Stimulated activated naive B cell treated with anti-CD40 and anti-IgM and Interleukin-4, amounts not matched to agents 10 μg/mL and 1 μg/mL and 100 μg/mL, for 72 hours (primary cell): ENCODE data around the gene CAMK2G.

Experiments used
- ATAC-seq, 2 donors: fragments of 150-1000 bp; cut with Tn5 transposase; replicated peaks; 2 replicates each; pipeline ENCODE4 v1.10.0; 2021; ENCODE audit warnings: moderate library complexity in 1 of 2
- DNase-seq: peaks from one replicate; pipeline ENCODE4 v3.0.0; 2021
- H3K27ac Mint-ChIP-seq: one replicate; pipeline ENCODE4 v1.8.0; 2022; ENCODE audit warnings: mild to moderate bottlenecking, mixed read lengths
- H3K27me3 Mint-ChIP-seq, 2 donors: one replicate each; pipeline ENCODE4 v1.8.0; 2022; ENCODE audit warnings: mixed read lengths in 2 of 2
- H3K36me3 Mint-ChIP-seq, 2 donors: one replicate each; pipeline ENCODE4 v1.8.0; 2022; ENCODE audit warnings: mixed read lengths in 2 of 2, mild to moderate bottlenecking in 1 of 2
- H3K4me1 Mint-ChIP-seq, 2 donors: one replicate each; pipeline ENCODE4 v1.8.0; 2022; ENCODE audit warnings: mixed read lengths in 2 of 2, mild to moderate bottlenecking in 1 of 2
- H3K4me3 Mint-ChIP-seq, 2 donors: one replicate each; pipeline ENCODE4 v1.8.0; 2022; ENCODE audit warnings: mild to moderate bottlenecking in 2 of 2, mixed read lengths in 2 of 2, moderate library complexity in 1 of 2
- H3K9me3 Mint-ChIP-seq, 2 donors: one replicate each; pipeline ENCODE4 v1.8.0; 2022; ENCODE audit warnings: mixed read lengths in 2 of 2, mild to moderate bottlenecking in 1 of 2

CAMK2G gene

DNA sequence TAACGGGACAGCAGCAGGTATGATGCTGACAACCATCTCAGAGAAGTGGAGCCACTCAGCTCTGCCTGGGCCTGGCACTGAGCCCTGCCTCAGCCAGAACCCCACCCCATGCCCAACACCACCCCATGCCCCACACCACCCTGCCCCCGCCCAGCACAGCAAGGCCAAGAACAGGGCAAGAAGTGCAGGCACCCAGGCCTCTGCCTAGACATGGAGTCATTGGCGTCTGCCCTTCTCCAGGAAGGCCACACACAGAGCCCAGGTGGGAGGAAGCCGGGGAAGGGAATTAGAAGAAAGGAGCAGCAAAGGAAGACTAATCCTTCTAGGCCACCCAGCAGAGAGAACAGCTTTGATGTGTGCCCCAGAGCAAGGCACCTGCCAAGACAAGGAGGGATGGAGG, 18.9 kb downstream of the CAMK2G start:
- DNase-seq = no peak
- no peak overlapping the region for H3K4me3 Mint-ChIP-seq
- H3K27me3 Mint-ChIP-seq = no peaks in the 10 kb centered on the region
- H3K27ac Mint-ChIP-seq = peak overlapping the region; percentile 54
- ATAC-seq = no peak
- H3K36me3 Mint-ChIP-seq = peaks cover 28 to 47% of the 10 kb centered on the region in 2 donors
- no peaks in the 10 kb centered on the region for H3K9me3 Mint-ChIP-seq
- H3K4me1 Mint-ChIP-seq = peaks cover 10 to 30% of the 10 kb centered on the region in 2 donors

DNA sequence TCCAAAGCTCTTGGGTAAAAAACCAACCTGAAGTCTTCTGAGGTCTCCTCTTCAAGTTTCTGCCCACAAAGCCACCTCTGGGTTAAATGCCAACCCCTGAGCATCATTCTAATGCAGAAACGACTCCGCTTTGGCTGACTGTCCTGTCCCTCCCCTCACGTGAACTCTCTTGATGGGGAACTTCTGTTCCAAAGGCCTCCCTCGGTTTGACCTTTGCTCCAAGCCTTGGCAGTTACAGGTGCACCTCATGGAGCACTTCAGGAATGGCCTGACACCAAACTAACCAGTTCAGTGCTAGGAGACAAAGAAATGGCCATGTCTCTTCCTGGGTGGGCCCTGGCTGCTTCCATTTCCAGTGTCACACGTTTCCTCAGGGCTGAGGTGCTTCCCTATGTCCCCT, 20.0 kb downstream of the CAMK2G start:
- no peak overlapping the region for H3K4me3 Mint-ChIP-seq
- peaks cover 27 to 48% of the 10 kb centered on the region in 2 donors for H3K36me3 Mint-ChIP-seq
- H3K27me3 Mint-ChIP-seq = no peaks in the 10 kb centered on the region
- peaks cover 14 to 34% of the 10 kb centered on the region in 2 donors for H3K4me1 Mint-ChIP-seq
- H3K27ac Mint-ChIP-seq = peak overlapping the region; percentile 47
- no peak for ATAC-seq
- no peaks in the 10 kb centered on the region for H3K9me3 Mint-ChIP-seq
- DNase-seq = no peak

DNA sequence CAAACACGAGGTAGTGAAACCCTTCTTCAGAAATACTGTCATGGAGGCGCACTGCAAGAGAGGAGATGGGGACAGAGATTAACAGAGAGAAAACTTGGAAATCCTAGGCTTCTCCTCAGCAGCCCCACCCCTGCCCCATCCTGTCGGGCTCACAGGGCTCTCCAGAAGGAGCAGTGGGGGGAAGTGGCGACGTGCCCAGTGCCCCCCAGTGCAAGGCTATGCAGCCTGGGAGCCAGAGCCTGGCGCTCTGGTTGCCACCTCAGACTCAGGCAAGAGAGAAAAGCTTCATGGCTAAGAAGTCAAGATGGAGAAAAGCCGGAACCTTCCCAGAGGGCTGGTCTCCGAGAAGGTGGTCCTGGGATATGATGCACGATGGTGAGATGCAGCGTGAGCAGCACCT, 21.2 kb downstream of the CAMK2G start:
- no peaks in the 10 kb centered on the region for H3K9me3 Mint-ChIP-seq
- H3K36me3 Mint-ChIP-seq = peaks cover 31 to 50% of the 10 kb centered on the region in 2 donors
- DNase-seq (no peak), ATAC-seq (no peak)
- peaks cover 17 to 36% of the 10 kb centered on the region in 2 donors for H3K4me1 Mint-ChIP-seq
- no peaks in the 10 kb centered on the region for H3K27me3 Mint-ChIP-seq
- no peak overlapping the region for H3K4me3 Mint-ChIP-seq
- no peak overlapping the region for H3K27ac Mint-ChIP-seq

- DNase-seq (no peak), ATAC-seq (no peak)
- Mint-ChIP-seq H3K4me3 (no peak overlapping the region), H3K36me3 (peaks cover 44 to 65% of the 10 kb centered on the region in 2 donors), H3K9me3 (no peaks in the 10 kb centered on the region), H3K27ac (no peak overlapping the region), H3K27me3 (no peaks in the 10 kb centered on the region), H3K4me1 (peaks cover 15 to 23% of the 10 kb centered on the region in 2 donors)
These were observed 23.4 kb downstream of the CAMK2G start for GRCh38 chr10:73850863-73851461.

GRCh38 chr10:73850211-73850610, 24.1 kb downstream of the CAMK2G start:
- peaks cover 46 to 68% of the 10 kb centered on the region in 2 donors for H3K36me3 Mint-ChIP-seq
- H3K4me1 Mint-ChIP-seq = peaks cover 15 to 23% of the 10 kb centered on the region in 2 donors
- no peak overlapping the region for H3K27ac Mint-ChIP-seq
- H3K27me3 Mint-ChIP-seq = no peaks in the 10 kb centered on the region
- H3K9me3 Mint-ChIP-seq = no peaks in the 10 kb centered on the region
- H3K4me3 Mint-ChIP-seq = no peak overlapping the region
- DNase-seq (no peak), ATAC-seq (no peak)

DNA sequence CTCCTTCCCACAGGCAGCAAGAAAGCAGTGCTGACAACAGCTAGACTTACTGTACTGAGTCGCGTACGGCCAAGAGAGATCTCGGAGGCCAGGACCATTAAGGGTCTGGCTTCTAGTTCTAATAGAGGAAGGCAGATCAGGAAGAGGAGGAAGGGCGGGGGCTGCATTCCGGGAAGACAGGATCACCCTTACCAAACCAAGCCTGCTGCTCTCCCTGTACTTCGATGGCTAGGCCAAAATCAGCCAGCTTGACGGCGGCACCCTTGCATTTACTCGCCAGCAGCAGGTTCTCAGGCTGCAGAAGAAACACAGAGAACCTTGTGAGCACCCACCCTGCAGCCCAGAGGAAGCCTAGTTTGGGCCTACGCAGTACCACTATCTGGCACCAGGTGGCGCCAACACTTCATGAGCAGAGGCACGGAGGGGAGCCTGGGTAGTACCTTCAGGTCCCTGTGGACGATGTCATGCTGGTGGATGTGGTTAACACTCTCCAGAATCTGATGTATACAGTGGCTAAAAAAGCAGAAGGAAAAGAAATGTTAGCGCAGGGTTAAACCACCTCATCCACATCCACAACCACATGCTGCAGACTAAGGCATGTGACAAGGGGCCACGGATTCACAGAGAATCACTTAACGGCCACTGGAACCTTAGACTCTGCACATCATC, 25.4 kb downstream of the CAMK2G start:
- no peaks in the 10 kb centered on the region for H3K9me3 Mint-ChIP-seq
- H3K4me3 Mint-ChIP-seq = peak overlapping the region; percentile 30 to 50
- ATAC-seq = peak; percentile 100
- peak overlapping the region; percentile 90 for H3K27ac Mint-ChIP-seq
- DNase-seq = peak; percentile 88
- peaks cover 15 to 23% of the 10 kb centered on the region in 2 donors for H3K4me1 Mint-ChIP-seq
- H3K27me3 Mint-ChIP-seq = no peaks in the 10 kb centered on the region
- H3K36me3 Mint-ChIP-seq = peaks cover 46 to 71% of the 10 kb centered on the region in 2 donors

- Mint-ChIP-seq H3K27ac (peak overlapping the region; percentile 71), H3K27me3 (no peaks in the 10 kb centered on the region), H3K4me3 (no peak overlapping the region), H3K9me3 (no peaks in the 10 kb centered on the region), H3K36me3 (peaks cover 41 to 72% of the 10 kb centered on the region in 2 donors), H3K4me1 (peaks cover 11% of the 10 kb centered on the region in 2 donors)
- ATAC-seq = no peak
- no peak for DNase-seq
These were observed 27.3 kb downstream of the CAMK2G start for GRCh38 chr10:73847031-73847430.

DNA sequence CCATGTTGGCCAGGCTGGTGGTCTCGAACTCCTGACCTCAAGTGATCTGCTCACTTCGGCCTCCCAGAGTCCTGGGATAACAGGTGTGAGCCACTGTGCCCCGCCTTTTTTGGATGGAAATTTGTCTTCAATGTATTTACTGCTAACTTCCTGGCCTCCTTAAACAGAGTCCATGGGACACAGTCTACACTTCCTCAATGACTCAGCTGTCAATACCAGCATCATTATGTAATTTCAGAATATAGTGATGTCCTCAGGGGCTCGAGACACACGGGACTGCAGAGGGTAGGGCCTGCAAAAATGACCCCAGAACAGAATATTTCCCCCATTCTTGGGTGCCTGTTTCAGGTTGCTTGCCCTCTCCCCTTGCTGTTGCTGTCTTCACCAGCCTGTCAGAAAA, 31.1 kb downstream of the CAMK2G start:
- peaks cover 38 to 72% of the 10 kb centered on the region in 2 donors for H3K36me3 Mint-ChIP-seq
- no peaks in the 10 kb centered on the region for H3K4me1 Mint-ChIP-seq

GRCh38 chr10:73842349-73842748, 32.0 kb downstream of the CAMK2G start:
- Mint-ChIP-seq H3K4me1 (no peaks in the 10 kb centered on the region), H3K9me3 (no peaks in the 10 kb centered on the region), H3K27me3 (no peaks in the 10 kb centered on the region), H3K36me3 (peaks cover 31 to 71% of the 10 kb centered on the region in 2 donors), H3K27ac (no peak overlapping the region), H3K4me3 (no peak overlapping the region)
- no peak for ATAC-seq
- DNase-seq = no peak

More for the DNA sequence above, 31.1 kb downstream of the CAMK2G start:
- Mint-ChIP-seq H3K9me3 (no peaks in the 10 kb centered on the region), H3K27me3 (no peaks in the 10 kb centered on the region), H3K27ac (no peak overlapping the region), H3K4me3 (no peak overlapping the region)
- no peak for DNase-seq
- no peak for ATAC-seq

DNA sequence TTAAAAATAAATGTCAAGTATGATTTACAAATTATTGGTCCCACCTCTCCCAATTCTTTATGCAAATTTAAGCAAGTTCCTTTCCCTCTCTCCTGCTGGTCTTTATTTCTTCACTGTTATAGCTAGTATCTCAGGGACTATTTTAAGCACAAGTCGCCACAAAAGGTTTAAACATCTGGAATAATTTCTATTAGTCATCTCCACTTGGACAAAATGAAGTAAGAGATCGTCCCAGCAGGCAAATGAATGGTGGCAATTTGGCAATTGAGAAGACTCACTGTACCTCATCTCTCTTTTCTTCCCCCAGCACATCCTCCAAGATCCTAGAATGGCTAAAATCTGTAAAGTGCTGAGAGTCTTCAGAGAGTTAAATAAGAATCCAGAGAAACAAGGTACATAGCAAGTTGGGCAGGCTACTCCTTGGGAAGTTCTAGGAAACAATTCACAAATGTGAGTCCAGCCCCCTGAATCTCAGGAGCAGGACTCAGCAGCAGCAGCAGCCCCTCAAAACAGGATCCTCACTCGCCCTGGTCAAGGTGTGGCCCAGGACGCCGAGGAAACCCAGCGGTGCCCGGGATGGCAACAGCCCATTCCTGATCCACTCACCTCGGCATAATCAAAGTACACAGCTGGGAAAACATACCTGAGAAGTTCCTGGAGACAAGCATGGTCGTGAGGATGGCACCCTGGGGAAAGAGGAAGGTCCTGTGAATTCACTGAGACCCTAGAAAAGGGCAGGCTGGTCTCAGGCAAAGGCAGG, 32.6 kb downstream of the CAMK2G start:
- Mint-ChIP-seq H3K27me3 (no peaks in the 10 kb centered on the region), H3K4me3 (no peak overlapping the region), H3K4me1 (no peaks in the 10 kb centered on the region), H3K36me3 (peaks cover 25 to 69% of the 10 kb centered on the region in 2 donors), H3K9me3 (no peaks in the 10 kb centered on the region), H3K27ac (no peak overlapping the region)
- ATAC-seq (no peak), DNase-seq (no peak)

GRCh38 chr10:73841061-73841421, 33.3 kb downstream of the CAMK2G start:
- Mint-ChIP-seq H3K27me3 (no peaks in the 10 kb centered on the region), H3K27ac (no peak overlapping the region), H3K9me3 (no peaks in the 10 kb centered on the region), H3K4me1 (no peaks in the 10 kb centered on the region), H3K4me3 (no peak overlapping the region), H3K36me3 (peaks cover 24 to 69% of the 10 kb centered on the region in 2 donors)
- ATAC-seq = no peak
- DNase-seq = no peak

DNA sequence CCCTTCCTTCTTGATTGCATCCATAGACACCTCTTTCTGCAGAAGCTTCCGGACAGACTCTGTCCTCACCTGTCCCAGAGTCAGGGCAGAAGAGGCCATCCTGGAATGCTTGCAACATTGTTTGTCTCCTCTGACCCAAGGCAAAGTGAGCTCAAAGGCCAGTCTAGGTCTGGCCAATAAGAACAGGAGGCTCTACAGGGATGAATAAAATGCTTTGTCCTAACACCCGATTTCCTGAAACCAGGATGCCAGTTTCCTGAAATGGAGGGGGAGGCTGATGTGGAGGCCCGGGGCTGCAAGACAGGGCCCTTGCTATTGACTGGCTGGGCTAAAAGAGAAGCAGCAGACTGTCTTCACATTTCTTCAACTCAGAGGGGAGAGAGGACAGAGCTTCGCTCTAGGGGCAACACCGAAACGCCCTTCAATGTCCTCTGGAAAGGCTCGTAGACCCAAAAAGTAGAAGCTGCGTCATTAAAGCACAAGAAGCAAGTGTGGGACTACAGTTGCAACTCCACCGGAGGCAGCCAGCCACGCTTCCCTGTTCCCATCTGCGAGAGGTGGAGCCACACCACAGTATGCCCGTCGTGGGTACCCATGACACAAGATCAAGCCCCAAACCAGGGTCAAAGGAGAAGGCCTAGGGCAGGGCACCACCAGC, 33.8 kb downstream of the CAMK2G start:
- H3K27me3 Mint-ChIP-seq = no peaks in the 10 kb centered on the region
- no peaks in the 10 kb centered on the region for H3K9me3 Mint-ChIP-seq
- H3K27ac Mint-ChIP-seq = no peak overlapping the region
- DNase-seq (no peak), ATAC-seq (no peak)
- no peaks in the 10 kb centered on the region for H3K4me1 Mint-ChIP-seq
- no peak overlapping the region for H3K4me3 Mint-ChIP-seq
- peaks cover 21 to 64% of the 10 kb centered on the region in 2 donors for H3K36me3 Mint-ChIP-seq

DNA sequence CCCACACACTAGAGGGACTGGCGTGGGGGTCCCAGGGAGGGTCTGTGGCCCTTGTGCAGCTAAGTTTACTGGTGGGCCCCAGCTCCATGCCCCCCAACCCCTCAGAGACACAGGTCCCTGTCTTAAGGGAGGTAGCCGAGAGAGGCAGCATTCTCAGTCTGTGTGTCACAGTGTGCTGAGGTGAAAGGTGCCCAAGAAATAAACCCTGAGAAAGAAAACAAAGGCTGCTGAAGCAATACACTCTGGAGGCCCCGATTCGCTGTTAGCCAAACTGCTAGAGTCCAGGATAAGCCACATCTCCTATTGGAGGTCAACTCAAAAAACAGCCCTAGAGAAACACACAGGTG, 34.3 kb downstream of the CAMK2G start:
- no peaks in the 10 kb centered on the region for H3K4me1 Mint-ChIP-seq
- ATAC-seq (no peak), DNase-seq (no peak)
- no peak overlapping the region for H3K27ac Mint-ChIP-seq
- no peaks in the 10 kb centered on the region for H3K27me3 Mint-ChIP-seq
- H3K9me3 Mint-ChIP-seq = no peaks in the 10 kb centered on the region
- H3K4me3 Mint-ChIP-seq = no peak overlapping the region
- H3K36me3 Mint-ChIP-seq = peaks cover 22 to 62% of the 10 kb centered on the region in 2 donors

DNA sequence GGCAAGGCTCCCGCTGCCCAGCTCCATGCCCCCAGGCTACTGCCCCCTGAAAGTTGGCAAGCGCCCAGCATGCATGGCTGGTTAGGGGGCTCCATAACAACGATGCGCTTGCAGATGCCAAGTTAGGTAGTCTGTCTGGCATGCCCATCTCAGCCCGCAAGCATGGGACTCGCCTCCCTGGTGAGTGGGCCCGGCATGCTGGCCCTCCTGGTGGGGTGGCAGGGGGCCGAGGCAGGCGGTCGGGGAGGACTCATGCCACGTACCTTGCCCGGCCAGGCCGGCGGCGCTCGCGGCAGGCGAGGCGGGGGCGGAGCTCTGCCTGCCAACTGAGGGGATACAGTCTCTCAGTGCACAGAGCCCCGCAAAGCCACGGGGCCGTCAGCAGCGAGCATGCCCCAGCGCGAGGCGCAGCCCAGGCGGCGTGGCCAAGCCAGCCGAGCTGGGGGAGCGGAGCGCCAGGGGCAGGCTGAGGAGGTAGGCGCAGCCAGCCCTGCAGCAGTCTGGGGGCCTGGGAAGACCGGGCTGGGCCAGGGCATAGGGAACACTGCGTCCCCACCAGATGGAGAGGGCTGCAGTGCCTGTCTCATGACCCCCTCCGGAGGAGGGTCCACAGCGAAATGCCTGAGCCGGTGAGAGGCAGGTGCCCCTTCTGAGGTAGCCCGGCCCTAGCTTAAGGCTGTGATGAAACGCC, 34.9 kb downstream of the CAMK2G start:
- Mint-ChIP-seq H3K4me3 (no peak overlapping the region), H3K4me1 (no peaks in the 10 kb centered on the region), H3K27me3 (no peaks in the 10 kb centered on the region), H3K9me3 (no peaks in the 10 kb centered on the region), H3K27ac (no peak overlapping the region), H3K36me3 (peaks cover 26 to 62% of the 10 kb centered on the region in 2 donors)
- DNase-seq (no peak), ATAC-seq (no peak)
